Suppressor macrophage treated with lipopolysaccharide for 4 hours (primary cell): ENCODE data around the gene PCDH1.
A peak's percentile ranks its signal among the peaks of the same experiment; 100 is the strongest.
"Not testable (repeated sequence)": the region's sequence is repeated elsewhere in the genome, so short reads cannot be mapped to it uniquely, and the experiment has no call there.

ENCODE experiments used
- DNase-seq: peaks from one replicate; pipeline ENCODE4 v3.0.0-alpha.2; 2020

The PCDH1 gene

DNA sequence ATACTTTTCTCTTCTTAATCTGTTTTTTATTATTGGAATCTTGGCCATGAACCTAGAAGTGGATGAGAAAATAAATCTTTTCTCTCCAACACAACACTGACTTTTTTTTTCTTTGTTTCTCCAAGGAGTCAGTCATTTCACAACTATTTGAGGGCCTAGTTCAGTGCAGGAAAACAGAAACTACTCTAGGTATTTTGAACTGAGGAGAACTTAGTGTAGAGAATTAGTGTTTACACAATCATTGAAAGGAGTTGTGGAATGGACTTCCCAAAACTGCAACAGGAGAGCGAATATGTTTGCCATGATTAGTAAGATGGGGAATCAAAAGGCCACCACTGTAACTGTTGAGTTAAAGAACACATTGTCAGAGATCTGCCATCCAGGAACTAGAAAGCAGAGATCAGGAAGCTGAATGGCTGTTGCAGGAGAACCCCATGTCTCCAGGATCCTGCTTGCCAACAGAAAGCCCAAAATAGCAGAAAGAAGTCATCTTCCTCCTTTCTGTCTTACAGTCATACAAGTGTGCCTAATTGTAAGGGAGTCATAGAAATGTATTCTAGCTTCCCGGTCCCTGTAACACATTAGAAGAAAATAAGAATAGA is 20.3 kb upstream of the PCDH1 start:
- DNase-seq, result peak; percentile 65

DNA sequence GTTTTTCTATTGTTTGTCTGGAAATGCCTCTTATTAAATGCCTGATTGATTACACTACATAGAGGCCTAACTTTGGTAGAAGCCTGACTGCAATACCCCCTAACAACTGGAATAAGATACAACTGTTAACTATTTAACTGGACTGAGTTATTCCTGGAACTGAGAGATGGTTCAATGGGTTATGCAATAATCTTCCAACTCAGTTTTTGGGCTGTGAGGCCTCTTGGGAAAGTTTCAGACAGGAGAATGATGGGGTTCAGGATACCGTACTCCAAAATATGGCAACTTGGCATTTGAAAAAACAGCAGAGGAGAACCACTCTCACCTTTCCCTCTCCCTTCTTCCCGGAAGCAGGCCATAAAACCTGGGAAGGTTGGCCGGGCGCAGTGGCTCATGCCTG is 19.2 kb upstream of the PCDH1 start:
- DNase-seq, result no peak

DNA sequence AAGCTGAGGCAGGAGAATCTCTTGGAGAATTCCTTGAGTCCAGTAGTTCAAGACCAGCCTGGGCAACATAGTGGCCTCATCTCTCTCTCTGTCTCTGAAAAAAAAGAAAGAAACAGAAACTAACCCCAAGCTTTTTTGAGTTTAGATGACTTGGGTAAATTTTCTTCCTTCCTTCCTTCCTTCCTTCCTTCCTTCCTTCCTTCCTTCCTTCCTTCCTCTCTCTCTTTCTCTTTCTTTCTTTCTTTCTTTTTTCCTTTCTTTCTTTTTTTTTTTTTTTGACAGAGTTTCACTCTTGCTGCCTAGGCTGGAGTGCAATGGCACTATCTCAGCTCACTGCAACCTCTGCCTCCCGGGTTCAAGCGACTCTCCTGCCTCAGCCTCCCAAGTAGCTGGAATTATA is 12.2 kb upstream of the PCDH1 start:
- not testable (repeated sequence) for DNase-seq

DNA sequence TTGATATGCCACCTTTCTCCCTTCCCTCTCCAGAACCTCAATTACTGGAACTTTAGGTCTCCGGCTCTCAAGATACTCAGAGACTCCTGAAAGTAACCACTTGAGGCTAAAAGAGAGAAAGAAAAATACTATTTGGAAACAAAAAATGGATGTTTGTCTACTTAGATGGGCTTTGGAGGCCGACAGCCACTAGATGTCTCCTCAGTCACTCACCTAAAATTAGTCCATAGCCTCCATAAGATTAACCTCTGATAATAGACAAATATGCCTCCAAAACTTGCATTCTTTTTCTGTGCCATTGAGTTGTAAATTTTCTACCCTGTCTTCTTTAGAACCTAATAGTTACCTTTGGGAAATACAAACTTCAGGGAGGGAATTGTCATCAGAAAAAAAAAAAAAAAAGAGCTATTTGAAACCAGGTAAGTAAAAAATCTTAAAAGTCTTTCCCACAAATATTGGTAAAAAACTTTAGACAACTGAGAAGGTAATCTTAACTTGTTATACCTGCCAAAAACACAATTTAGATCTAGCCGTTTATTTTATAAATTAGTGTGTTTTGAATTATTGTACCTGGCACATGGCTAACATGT is 11.2 kb upstream of the PCDH1 start:
- no peak for DNase-seq

DNA sequence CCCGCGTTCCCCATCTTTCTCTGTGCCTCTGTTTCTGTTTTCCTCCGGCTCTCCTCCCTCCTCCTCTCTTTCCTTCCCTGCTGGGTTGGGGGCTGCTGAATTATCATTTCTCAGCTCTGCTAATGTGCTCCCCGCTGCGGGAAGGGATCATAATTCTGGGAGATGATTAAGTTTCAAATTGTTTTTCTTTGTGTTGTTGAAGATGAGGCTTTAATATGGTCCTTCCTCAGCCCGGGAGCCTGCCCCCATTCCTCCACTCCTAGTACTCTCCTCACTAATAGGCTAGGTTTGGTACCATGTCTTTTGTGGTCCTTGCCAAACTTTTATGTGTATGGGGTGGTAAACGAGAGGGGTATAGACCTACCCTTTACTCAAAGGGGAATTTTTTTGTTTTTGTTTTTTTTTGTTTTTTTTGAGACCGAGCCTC is 5.7 kb upstream of the PCDH1 start:
- no peak for DNase-seq

DNA sequence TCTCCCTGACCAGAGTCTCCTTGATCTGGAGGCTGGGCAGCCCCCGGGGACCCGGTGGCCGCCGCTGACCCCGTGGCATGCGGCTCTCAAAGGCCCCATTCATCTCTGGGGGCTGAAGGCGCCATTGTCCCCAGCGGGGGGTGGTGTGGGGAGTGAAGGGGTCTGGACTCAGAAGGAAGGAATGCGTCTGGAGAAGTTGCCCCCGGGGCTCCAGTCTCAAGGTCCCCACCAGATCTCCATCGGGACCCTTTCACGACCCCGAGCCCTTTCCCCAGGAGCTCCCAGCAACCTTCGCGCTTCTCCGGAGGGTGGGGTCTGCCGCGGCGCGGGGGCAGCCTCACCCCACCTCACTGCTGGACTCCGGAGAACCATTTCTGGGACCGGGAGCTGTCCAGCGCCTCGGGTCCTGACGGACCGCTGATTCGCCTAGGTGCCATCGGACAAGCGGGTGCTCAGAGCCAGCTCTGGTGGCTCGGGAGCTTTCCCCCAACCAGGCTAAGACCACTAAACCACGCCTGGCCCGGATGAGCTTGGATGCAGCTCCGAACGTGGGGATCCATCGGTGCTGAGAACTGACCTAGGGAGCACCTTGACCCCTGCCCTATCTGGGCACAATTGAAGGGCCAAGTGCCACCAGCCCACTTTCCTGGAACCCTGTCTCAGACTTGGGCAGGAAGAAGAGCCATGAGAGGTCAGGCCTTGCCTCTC is 5.1 kb upstream of the PCDH1 start:
- peak; percentile 22 for DNase-seq

DNA sequence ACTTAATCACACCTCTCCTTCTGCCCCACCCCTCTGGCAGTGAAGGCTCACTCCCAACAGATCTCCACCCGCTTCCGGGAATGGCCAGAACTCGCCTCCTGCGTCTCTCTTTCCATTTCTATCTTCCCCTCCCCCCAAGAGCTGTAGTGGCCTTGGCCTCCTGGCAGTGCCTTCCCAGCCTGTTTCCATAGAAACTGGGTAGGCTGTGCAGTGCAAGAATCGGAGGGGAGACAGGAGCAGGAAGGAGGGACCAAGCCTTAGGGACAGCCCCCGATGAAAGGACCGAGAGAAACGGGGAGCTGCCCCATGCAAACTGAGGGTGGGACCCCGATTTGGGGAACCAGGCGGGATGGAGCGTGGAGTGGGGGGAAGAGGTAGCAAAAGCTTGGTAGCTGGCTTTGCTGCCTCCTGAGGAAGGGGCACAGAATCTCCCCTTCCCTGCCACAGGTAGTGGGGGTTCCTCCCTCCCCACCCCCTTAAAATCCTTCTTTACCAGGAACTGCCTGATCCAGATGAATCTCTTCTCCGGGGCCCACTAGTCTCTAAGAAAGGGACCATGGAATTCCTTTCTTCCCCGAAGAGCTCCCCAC is 4.5 kb upstream of the PCDH1 start:
- DNase-seq, result no peak

DNA sequence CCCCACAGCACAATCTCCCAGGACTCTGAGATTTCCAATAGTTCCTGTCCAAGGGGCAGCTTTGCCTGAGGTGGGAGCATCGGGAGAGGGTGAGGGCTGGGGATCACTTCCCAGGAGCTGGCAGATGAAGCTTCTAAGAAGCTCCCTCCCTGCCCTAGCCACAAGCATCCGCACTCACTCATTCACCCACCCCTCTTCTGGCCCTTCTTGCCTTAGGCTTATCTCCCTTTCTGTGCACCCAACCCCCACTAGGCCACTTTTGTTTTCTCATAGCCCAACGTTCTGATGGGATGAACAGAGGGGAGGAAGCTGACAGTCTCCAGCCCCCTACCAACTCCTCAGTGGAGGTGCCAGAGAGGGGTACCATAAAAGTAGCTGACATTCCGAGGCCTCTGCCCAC is 3.7 kb upstream of the PCDH1 start:
- DNase-seq, result no peak

DNA sequence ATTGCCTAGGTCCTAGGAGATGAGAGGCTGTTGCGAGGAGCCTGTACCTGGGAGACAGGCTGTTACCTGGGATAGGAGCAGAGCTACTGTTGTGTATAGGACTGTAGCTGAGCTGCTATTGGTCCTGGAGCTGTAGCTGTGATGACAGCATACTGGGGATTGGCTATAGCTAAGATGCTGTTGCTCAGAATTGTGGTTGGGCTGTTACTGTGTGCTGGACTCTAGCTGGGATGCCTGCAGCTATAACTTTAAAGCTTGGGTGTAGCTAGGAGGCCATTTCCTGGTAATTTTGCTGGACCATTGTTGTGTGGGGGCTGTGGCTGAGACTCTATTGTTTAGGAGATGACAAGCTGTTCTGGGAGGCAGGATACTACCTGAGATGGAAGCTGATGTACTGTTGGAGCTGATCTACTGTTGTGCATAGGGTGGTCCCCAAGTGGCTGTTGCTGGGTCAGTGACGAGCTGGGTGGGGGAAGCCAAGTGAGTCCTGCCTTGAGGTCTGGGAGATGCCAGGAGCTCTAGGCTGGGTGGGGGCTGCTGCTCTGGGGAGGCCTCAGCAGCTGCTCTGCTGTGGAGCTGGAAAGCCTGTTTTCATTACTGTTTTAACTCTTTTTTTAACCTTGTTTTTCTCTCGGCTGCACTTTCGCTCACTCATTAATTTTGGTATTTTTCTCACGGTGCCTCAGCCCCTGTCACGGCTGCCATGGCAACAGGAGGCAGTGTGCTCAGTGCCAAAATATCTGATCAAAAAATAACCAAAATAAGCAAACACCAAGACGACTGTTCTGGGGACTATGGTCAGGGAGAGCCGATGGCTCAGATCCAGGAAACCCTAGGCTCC is 3.0 kb upstream of the PCDH1 start:
- no peak for DNase-seq

DNA sequence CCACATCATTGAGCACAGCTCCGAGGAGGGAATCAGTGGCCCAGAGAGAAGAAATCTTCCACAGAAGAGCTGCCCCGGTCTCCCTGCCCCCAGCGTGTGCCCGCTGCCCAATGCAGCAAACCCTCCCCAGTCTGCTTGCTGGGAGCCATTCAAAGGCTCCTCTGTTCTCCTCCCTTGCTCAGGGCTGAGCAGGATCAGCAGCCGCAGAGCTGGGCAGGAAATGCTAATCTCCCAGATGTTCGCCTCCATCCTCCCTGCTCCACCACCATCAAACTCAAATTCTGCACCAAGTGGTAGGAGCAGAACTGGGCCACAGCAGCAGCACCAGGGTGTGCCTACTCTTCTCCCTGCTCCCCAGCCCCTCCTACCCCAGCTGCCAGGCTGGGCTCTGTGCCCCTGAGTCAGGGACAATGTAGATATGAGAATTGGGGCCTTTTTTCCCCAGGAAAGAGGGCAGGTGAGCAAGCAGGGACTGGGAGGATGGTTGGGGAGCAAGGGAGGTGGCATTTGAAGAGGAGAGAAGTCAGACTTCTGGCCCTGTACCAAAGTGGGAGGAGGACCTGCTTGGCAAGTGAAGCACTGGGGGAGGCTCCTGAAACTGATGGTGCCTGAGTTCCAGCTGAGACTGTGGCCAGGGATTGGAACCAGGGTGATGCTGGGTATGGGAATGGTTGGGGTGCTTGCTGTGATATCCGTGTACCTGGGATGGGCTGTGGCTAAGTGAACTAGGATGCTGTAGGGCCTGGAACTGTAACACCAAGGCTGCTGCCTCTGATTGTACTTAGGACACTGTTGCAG is 1.9 kb upstream of the PCDH1 start:
- DNase-seq, result no peak

DNA sequence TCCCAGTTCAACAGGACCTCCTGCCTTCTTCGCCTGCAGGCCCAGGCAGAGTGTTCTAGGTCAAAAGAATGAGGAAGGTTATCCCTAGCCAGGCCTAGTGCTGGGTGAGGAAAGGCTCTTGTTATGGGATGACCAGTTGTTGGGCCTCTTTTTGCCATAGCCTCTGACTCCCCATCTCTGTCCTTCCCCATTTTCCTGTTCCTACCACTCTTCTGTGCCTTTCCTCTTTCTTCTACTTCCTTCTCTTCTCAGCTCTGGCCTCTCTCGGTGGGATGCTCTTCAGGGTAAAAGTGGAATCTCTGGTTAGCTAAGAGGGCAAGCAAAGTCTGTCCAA is 1.2 kb upstream of the PCDH1 start:
- no peak for DNase-seq

DNA sequence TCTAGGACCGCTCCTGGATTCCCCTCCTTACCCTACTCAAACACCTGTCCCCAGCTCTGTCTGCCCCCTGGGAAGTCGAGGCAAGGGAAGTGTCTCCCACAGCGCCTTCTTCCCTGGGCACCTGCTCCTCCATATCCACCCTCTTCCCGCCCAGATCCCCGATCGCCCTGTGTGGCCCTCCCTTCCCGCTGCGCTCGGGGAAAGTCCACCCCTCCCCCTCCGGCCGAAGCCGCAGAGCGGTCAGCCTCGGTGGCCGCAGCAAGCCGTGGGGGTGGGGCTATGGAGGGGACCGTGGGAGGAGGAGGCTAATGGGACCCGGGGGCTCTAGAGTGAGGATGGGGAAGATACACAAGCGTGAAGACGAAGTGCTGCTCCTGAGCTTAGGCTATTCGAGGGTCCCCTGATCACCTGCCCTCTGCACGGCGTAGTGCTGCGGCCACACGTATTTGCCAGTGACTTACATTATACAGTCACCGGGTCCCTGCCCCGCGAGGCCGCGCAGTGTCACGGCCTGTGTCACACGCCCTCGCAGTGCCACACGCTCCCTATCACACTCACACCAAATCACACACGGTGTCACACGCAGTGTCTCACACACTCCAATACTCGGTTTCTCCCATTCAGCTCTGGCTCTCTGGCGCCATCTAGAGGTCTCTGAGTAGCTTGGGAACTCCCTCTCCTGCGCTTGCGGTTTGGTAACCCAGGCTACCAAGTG is 658 bp upstream of the PCDH1 start:
- DNase-seq, result peak; percentile 94

DNA sequence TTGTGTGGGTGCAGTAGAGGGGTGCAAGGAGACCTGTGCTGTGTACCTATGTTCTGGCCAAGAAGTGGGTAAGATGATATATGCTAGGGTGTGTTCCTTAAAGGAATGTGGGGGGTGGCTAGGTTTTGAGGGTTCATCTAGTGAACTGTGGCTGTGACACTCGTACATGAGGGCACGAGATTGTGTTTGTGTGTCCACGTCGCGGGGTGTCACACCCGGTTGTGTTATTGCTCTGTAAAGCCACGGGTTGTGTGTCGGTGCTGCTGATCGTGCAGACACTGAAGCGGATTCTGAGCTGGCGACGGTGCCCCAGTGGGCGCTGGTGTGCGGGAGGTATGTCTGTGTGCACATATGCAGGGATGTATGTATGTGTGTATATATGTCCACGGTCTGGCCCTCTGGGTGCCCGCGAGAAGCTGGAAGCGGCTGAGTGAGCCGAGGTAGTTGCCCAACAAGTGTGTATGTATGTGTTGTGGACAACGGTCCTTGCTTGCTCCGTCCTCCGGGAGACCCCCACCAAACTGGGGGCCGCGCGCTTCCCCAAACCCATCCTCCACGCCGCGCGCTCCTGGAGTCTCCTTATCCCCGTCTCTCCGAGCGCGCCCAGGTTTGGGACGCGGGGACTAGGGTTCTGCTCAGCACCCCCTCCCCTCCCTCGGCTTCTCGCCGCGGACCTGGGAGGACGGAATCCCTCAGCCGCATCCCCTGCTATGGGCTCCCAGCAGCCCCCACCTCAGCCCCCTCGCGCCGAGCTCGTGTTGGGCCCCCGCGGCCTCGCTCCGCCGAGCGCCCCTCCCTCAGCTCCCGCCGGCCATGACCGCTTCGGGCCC is 639 bp downstream of the PCDH1 start:
- no peak for DNase-seq

DNA sequence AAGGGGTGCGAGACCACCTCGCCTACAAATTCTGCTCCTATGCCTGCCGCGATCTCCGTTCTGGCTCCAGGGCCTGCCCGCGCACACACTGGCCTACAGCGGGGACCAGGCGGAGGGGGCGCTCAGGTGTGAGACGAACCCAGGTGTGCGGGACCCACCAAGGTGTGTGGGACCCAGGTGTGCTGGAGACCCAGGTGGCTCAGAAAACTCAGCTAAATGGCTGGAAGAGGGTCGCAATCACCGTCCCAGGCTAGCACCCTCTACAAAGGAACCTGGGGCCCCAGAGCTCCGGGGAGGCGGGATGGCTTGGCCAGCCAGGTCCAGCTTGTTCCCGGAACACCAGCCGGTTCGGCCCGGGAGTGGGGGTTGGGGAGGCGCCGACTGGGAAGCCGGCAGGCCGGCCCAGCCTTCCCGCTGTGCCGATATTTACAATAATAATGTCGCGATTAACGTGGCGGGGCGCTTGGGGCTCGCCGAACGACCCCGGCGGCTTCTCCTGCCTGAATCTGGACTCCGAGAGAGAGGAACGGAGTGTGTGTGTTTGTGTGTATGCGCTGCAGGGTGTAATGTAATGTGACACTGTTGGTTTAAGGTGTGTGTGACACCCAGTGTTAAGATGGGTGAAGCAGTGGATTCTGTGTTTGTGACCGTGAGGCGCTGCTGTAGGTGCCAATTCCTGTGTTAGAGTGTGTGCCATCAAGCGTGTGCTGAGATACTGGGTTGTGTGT is 1.4 kb downstream of the PCDH1 start:
- no peak for DNase-seq

DNA sequence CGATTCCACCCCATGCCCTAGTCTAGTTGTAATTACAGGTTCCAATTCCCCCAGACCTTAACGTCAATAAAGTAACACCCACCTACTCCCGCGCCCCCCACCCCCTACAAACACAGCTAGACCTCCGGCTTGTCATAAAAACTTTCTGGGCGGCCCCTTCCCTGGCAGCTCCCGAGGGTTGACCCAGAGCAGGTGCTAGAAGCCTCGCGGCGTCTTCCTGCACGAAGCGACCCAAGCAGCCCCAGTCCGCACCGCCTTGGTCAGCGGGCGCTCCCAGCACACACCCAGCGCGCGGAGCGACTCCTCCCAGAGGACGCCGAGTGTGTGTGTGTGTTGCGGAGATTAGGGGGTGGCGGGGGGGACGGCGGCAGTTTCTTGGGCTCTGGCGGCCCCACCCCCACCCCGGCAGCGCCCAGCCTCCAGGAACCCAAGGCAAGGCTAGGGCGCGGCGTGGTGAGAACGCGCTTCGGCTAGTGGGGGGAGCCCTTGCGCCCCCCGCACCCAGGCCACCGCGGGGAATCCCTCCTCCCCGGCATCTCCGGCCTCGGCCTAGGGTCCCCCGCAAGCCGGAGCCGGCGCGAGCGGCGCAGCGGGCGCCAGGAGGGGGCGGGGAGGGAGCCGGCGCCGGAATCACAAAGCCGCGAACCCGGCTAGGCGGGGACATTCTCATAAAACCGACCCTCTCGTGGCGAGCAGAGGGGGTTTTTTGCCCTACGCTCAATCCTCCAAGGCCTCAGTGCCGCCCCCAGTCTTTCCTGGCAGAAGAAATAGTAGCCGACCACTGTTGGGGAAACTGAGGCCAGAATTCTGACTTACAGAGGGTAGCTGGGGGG is 2.2 kb downstream of the PCDH1 start:
- DNase-seq, result no peak

DNA sequence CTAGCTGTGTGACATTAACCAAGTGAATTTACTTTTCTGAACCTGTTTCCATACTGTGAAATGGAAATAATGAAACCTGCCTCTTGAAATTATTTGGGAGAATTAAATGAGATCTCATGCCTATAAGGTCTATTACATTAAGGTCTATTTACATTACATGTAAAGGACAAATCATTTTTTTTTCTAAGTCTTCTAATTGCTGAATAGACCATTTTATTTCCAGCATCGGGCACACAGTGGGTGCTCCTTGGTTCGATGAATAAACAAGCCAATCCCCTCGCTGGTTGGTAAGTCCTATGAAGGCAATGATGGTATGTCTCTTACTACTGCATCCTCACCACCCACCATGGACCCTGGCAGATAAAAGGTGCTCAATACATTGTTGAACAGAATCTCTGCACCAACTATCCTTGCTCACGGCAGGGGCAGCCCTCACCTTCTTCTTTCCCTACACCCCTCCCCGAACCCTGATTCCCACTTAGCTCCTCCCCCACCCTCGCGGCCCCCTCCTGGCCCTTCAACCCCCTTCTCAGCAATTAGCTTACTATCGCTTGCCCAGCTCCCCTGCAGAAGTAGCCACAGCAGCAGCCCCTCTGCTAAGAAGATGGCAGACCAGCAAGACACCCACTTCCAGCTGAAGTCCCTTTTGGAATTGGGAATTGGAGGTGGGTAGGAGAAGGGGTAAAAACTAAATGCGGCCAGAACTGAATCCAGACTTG is 3.0 kb downstream of the PCDH1 start:
- no peak for DNase-seq

DNA sequence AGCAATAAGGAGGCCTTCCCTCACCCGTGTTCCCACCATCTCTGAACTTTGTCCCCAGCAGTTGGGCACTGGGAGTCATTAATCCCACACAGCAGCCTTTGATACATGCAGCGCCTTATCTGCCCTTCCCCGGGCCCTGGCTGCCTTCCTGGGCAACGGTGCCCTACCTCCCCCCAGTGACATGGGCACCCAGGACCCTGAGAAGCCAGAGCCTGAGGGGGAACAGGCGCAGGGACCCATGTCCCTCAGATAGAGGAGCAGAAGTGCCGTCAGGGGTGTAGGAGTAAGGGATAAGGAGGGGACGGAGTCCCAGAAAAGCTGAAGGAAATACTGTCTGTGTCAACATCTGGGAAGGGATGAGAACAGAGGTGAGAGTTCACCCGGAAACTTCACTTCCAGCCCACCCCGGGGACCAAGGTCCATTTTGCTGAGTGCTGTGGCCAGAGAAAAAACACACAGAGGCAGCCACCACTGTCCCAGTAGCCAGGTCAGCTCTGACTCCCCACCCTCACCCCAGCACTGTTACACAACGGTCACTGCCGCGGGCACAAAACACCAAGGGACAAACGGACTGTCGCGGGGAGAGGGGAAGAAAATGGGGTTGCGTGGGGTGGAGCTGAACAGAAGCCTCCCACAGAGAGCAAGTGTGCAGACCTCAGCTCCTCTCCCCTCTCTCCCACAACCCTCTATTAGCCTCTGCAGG is 3.8 kb downstream of the PCDH1 start:
- no peak for DNase-seq

DNA sequence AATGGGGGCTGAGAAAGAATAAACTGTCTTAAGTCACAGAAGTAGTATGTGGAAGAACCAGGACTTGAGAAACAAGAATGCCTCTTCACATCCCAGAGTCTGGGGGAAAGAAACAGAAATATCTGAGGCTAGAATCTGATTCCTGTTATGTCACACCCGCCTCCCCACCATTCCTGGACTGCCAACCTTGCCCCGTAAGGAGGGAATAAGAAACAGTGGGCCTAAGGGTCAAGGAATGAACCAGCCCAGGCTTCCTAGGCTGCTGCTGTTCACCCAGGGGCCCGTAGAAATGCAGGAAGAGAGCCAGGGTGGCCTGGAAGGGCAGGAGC is 4.3 kb downstream of the PCDH1 start:
- no peak for DNase-seq
